ENCODE measurements around the gene SYNPR. TPM values are rescaled to one million over a fixed set of nuclear protein-coding genes. Genes with fewer than 3 reads are reported as not detected.
"Not testable (repeated sequence)": the region's sequence is repeated elsewhere in the genome, so short reads cannot be mapped to it uniquely, and the experiment has no call there.

The SYNPR gene
- total RNA-seq, 1 donor from 2014 or later, result not detected

DNA sequence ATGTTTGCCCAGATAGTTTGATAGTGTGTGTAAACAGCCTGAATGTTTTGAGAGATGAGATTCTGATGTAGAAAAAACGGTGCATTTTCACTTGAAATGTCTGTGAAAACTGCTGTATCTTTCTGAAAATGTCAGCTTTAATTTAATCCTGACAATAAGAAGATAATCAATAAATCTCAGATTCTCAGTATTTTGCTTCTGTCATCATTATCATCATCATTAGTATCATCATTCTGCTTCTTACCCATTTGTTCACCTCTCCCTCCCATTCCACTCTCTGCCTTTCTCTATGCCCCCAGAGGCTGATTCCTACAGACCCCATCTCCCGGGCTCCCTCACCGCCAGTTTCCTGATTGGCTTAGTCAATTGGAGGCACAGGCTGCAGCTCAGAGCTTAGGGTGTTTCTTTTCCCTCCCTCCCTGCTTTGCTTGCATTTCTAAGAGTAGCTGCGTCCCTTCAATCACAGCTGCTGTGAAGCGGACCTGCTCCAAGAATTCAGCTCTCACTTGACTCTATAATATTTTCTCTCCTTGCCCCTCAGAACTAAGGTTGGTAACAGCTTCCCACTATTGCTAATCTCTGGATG lies 366.2 kb downstream of the SYNPR start:
- peaks cover 10% of the 10 kb centered on the region for H3K36me3 Mint-ChIP-seq (ENCODE audit: low read depth)
- H3K27ac Mint-ChIP-seq (ENCODE audit: unreplicated experiment), result no peak overlapping the region
- TF ChIP-seq, protein P1, sequence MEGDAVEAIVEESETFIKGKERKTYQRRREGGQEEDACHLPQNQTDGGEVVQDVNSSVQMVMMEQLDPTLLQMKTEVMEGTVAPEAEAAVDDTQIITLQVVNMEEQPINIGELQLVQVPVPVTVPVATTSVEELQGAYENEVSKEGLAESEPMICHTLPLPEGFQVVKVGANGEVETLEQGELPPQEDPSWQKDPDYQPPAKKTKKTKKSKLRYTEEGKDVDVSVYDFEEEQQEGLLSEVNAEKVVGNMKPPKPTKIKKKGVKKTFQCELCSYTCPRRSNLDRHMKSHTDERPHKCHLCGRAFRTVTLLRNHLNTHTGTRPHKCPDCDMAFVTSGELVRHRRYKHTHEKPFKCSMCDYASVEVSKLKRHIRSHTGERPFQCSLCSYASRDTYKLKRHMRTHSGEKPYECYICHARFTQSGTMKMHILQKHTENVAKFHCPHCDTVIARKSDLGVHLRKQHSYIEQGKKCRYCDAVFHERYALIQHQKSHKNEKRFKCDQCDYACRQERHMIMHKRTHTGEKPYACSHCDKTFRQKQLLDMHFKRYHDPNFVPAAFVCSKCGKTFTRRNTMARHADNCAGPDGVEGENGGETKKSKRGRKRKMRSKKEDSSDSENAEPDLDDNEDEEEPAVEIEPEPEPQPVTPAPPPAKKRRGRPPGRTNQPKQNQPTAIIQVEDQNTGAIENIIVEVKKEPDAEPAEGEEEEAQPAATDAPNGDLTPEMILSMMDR (conservative IDR thresholded peaks at IDR 0.05), result no peak
- DNase-seq (ENCODE audit: low read depth, low spot score), result no peak
- peaks cover 5% of the 10 kb centered on the region for H3K4me1 Mint-ChIP-seq
- H3K27me3 Mint-ChIP-seq (ENCODE audit: low read depth), result peaks cover 6% of the 10 kb centered on the region
- H3K4me3 Mint-ChIP-seq, result no peak overlapping the region
- H3K9me3 Mint-ChIP-seq, result no peaks in the 10 kb centered on the region

DNA sequence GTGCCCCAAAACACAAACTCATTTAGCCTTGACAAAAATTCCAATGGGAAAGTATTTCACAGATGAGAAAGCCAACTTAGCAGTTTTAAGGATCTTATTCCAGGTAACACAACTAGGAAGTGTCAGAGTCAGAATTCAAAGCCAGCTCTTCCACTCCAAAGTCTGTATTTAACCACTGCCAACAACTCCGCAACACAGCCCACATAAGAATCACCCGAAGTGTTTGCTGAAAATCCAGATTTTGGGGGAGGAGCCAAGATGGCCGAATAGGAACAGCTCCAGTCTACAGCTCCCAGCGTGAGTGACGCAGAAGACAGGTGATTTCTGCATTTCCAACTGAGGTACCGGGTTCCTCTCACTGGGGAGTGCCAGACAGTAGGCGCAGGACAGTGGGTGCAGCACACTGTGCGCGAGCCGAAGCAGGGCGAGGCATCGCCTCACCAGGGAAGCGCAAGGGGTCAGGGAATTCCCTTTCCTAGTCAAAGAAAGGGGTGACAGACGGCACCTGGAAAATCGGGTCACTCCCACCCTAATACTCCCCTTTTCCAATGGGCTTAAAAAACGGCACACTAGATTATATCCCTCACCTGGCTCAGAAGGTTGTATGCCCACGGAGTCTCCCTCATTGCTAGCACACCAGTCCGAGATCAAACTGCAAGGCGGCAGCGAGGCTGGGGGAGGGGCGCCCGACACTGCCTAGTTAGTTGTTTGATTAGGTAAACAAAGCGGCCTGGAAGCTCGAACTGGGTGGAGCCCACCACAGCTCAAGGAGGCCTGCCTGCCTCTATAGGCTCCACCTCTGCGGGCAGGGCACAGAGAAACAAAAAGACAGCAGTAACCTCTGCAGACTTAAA lies 367.0 kb downstream of the SYNPR start:
- not testable (repeated sequence) for H3K9me3 Mint-ChIP-seq; H3K4me1 Mint-ChIP-seq; H3K27ac Mint-ChIP-seq (ENCODE audit: unreplicated experiment); H3K27me3 Mint-ChIP-seq (ENCODE audit: low read depth); H3K36me3 Mint-ChIP-seq (ENCODE audit: low read depth)
- DNase-seq (ENCODE audit: low read depth, low spot score), result peak; percentile 13
- H3K4me3 Mint-ChIP-seq, result peak overlapping the region; percentile 92

DNA sequence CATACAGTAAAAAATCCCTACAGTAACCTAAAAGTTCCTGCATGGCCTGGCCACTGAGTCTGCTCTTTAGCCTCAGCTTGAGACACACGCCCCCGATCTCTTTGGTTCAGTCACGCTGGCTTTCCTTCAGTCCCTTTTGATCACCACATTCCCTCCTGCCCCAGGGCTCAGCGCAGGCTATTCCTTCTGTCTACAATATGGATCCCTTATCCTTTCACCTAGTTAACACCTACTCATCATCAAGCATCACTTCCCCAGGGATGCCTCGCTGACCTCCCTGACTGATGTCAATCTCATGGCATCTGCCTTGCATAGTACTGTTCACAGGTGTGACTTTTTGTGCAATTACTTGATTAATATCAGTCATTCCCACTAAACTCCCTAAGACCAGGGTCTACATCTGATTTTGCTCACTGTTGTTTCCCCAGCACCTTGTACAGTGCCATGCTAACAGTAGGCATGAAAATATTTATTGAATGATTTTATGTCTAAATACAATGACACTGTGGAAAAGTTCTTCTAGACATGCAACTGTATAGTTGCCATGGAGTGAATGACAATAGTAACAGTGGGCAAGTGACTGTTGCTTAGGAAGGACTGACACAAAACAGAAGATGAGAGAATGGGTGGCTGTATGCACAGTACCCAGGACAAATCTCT lies 374.1 kb downstream of the SYNPR start, which contains the start of gene SNTN:
TSS of gene SNTN (plus strand) at position 610 of the 660 bp plus-strand sequence. CDS start at position 623, 13 bp downstream.
- no peaks in the 10 kb centered on the region for H3K9me3 Mint-ChIP-seq
- no peaks in the 10 kb centered on the region for H3K27me3 Mint-ChIP-seq (ENCODE audit: low read depth)
- peak within 1 kb of the TSS; percentile 24 for H3K4me3 Mint-ChIP-seq
- TF ChIP-seq, protein P1 (conservative IDR thresholded peaks at IDR 0.05), result no peak
- no peak for DNase-seq (ENCODE audit: low read depth, low spot score)
- H3K36me3 Mint-ChIP-seq (ENCODE audit: low read depth), result peaks cover 11% of the 10 kb centered on the region
- H3K4me1 Mint-ChIP-seq, result no peaks in the 10 kb centered on the region
- no peak within 1 kb of the TSS for H3K27ac Mint-ChIP-seq (ENCODE audit: unreplicated experiment)

DNA sequence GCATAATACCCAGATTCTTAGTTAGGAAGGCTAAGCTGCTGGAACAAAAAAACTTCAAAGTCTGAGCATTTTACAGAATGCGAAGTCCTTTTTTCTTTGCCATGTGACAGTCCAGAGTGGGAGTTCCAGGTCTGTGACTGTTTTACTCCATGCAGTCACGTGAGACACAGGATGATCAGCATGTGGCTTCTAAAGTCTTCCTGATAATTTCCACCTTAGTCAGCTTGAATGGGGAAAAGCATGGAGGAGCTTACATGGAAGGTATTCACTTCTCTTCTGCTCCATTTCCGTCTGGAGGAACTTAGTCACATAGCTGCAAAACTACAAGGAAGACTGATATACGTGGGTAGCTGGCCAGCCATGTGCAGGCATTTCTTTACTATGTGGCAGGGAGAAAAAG lies 376.1 kb downstream of the SYNPR start:
- no peak overlapping the region for H3K4me3 Mint-ChIP-seq
- H3K27ac Mint-ChIP-seq (ENCODE audit: unreplicated experiment), result no peak overlapping the region
- DNase-seq (ENCODE audit: low read depth, low spot score), result no peak
- peaks cover 3% of the 10 kb centered on the region for H3K36me3 Mint-ChIP-seq (ENCODE audit: low read depth)
- H3K9me3 Mint-ChIP-seq, result no peaks in the 10 kb centered on the region
- TF ChIP-seq, protein P1 (conservative IDR thresholded peaks at IDR 0.05), result no peak
- no peaks in the 10 kb centered on the region for H3K4me1 Mint-ChIP-seq
- H3K27me3 Mint-ChIP-seq (ENCODE audit: low read depth), result no peaks in the 10 kb centered on the region

DNA sequence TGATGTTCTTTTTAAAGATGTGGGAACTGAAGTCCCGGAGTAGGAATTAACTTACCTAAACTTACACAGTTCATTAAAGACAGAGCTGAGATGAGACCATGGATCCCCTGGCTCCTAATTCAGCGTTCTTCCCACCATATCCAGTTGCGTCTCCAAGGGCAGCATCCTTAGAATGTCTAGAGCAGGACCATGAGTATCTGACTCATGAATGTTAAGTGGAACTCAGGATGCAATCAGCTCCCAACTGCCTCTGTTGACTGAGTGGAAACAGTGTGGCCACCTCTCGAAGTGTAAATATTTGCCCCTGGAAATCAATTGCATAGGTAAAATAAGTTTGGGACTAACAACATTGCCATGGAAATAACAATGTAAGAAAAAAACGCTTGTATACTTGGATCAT lies 376.8 kb downstream of the SYNPR start:
- DNase-seq (ENCODE audit: low read depth, low spot score), result no peak
- Mint-ChIP-seq H3K36me3 (ENCODE audit: low read depth) (peaks cover 3% of the 10 kb centered on the region), H3K4me3 (no peak overlapping the region), H3K9me3 (no peaks in the 10 kb centered on the region), H3K4me1 (no peaks in the 10 kb centered on the region), H3K27me3 (ENCODE audit: low read depth) (no peaks in the 10 kb centered on the region), H3K27ac (ENCODE audit: unreplicated experiment) (no peak overlapping the region)
- TF ChIP-seq, protein P1 (conservative IDR thresholded peaks at IDR 0.05), result no peak

Measured in neural crest cell (in vitro differentiated cells).